ENCODE data around the gene XPNPEP1.

GRCh38 chr10:109866168-109866994, 56.9 kb downstream of the XPNPEP1 start:
- TF ChIP-seq POLR2A (IDR thresholded peaks at IDR 0.05) (no peak), CTCF (IDR thresholded peaks at IDR 0.05) (peak in 3 of 4 donors; percentile 16 to 32 (median 20))
